Measurements from ENCODE around the gene CYSLTR2.

The CYSLTR2 gene

GRCh38 chr13:48749699-48750473, 96.2 kb downstream of the CYSLTR2 start:
- DNase-seq = peak; percentile 58

- DNase-seq = no peak
These were observed 97.1 kb downstream of the CYSLTR2 start for GRCh38 chr13:48750588-48751383.

- no peak for DNase-seq
These were observed 106.9 kb downstream of the CYSLTR2 start for GRCh38 chr13:48760626-48761025.
